A549 (cell line): Measurements from ENCODE around the gene OXSM.
A peak's percentile ranks its signal among the peaks of the same experiment; 100 is the strongest.

Experiments used
- CEBPB ChIP-seq, 2 experiments: fragments of >200 bp in 1 of 2; sonication (Bioruptor Twin) in 1 of 2; formaldehyde crosslinking in 1 of 2; IDR thresholded peaks; 2 replicates each; pipeline ENCODE4 v1.6.1; 2012 to 2016
- CTCF ChIP-seq: fragments of >200 bp; sonication (Bioruptor Twin); formaldehyde crosslinking; IDR thresholded peaks from 3 replicates; pipeline ENCODE4 v1.5.1; 2016
- EHMT2 ChIP-seq: fragments of 200-600 bp; sonication (generic); IDR thresholded peaks from 2 replicates; pipeline ENCODE4 v1.6.1; 2016; ENCODE audit warnings: antibody characterized with exemption, low read depth, mild to moderate bottlenecking, moderate library complexity
- JUNB ChIP-seq: fragments of >200 bp; sonication (Bioruptor Twin); formaldehyde crosslinking; IDR thresholded peaks from 2 replicates; pipeline ENCODE4 v1.6.1; 2016
- MAFK ChIP-seq: fragments of 450-650 bp; IDR thresholded peaks from 2 replicates; pipeline ENCODE4 v1.6.1; 2014; ENCODE audit not compliant: partially characterized antibody
- POLR2A ChIP-seq: IDR thresholded peaks from 2 replicates; pipeline ENCODE4 v1.6.1; 2012; ENCODE audit warnings: mild to moderate bottlenecking, low read length

GRCh38 chr3:25843332-25843731, 53.4 kb downstream of the OXSM start:
- TF ChIP-seq CTCF = peak; percentile 57
- TF ChIP-seq EHMT2 = no peak
- TF ChIP-seq CEBPB (IDR thresholded peaks at IDR 0.05) = no peak
- TF ChIP-seq MAFK = no peak
- TF ChIP-seq JUNB = no peak
- no peak for TF ChIP-seq POLR2A
